Progenitor cell of endocrine pancreas (in vitro differentiated cells): ENCODE results near the gene XNDC1N. TPM values are rescaled to one million over a fixed set of nuclear protein-coding genes. Genes with fewer than 3 reads are reported as not detected.

Experiments
- DNase-seq: peaks from one replicate; pipeline ENCODE4 v3.0.0; 2021; ENCODE audit warnings: low spot score; ENCODE audit not compliant: unreplicated experiment
- H3K27ac Mint-ChIP-seq: 2 replicates; pipeline ENCODE4 v1.8.0; 2021; ENCODE audit warnings: mild to moderate bottlenecking, moderate library complexity, mixed read lengths
- H3K27me3 Mint-ChIP-seq: 2 replicates; pipeline ENCODE4 v1.8.0; 2021; ENCODE audit warnings: mixed read lengths
- H3K36me3 Mint-ChIP-seq: 2 replicates; pipeline ENCODE4 v1.8.0; 2022; ENCODE audit warnings: mixed read lengths; ENCODE audit not compliant: insufficient read depth
- H3K4me1 Mint-ChIP-seq: 2 replicates; pipeline ENCODE4 v1.8.0; 2021; ENCODE audit warnings: low read depth, mixed read lengths
- H3K4me3 Mint-ChIP-seq: 2 replicates; pipeline ENCODE4 v1.8.0; 2021; ENCODE audit warnings: low read depth, mild to moderate bottlenecking, moderate library complexity, mixed read lengths
- H3K9me3 Mint-ChIP-seq: 2 replicates; pipeline ENCODE4 v1.8.0; 2021; ENCODE audit warnings: low read depth, mixed read lengths
- long read RNA-seq: library from polyadenylated mRNA; unstranded; transcript quantifications from one replicate; pipeline ENCODE4 v2.0.0, GENCODE V29; 2020
- total RNA-seq: library from RNA; stranded (reverse); gene quantifications from 2 replicates; pipeline ENCODE4 v1.2.1, GENCODE V29; 2021
- TF ChIP-seq, protein P1 (sequence below): fragments of 200-600 bp; sonication (generic); IDR thresholded peaks from one replicate; pipeline ENCODE4 v1.5.0; 2021; ENCODE audit warnings: antibody characterized with exemption, mild to moderate bottlenecking; ENCODE audit not compliant: unreplicated experiment

Gene XNDC1N, protein sequence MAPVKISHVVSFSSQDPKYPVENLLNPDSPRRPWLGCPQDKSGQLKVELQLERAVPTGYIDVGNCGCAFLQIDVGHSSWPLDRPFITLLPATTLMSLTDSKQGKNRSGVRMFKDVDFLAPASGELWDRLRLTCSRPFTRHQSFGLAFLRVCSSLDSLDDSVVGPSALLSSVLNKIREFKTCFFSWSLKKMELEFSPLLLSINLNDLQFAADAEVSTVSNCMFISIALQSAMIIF
- 12.3 and 13.9 TPM in 2 replicates for total RNA-seq
- long read RNA-seq, partial matches to known transcripts = 0 of 18 reads
- long read RNA-seq, other reads (novel, unspliced or antisense) = 18 of 18 reads

DNA sequence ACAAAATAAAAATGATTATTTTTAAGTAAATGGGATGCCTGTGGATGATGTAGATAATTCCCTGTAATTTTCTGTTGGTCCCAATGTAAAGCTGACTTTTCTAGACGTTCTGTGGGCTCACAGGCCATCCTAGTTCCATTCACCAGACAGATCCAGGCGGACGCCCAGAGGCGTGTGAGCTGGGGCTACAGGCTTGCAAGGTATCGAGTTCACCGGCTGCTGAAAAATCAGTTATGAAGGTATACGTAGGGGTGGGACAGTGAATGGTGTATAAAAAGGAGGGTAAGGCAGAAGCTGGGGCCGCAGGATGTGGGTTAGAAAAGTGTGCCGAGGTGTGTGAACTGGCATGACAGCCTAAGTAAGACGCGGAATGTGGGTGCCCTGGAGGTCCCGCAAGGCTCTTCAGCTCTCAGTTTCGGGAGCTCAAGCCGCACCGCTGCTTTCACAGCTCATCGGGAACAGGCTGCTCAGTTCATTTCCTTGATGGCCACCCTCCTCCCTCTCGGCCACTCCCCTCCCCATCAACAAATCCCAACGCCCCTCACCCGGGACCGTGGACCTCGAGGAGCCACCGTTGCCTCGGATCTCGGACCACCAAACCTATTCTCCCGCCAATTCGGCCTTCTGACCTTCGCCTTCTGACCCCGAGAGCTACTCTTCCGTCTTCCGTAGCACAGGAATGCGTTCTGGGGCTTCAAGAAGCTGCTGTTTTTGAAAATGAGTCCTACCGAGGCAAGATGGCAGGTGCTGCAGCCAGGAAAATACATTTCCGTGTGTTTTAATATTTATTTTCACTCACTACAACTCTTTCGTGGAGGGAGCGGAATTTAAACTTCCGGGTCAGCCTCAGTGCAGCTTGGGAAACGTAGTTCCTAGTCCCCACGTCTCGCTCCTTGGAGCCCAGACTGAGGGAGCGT lies at the start of gene XNDC1N:
XNDC1N (minus strand) TSS at position 775 of the 917 bp plus-strand sequence. CDS start 5,241 bp downstream, outside the sequence.
- H3K27ac Mint-ChIP-seq = peak within 1 kb of the TSS; percentile 99
- H3K36me3 Mint-ChIP-seq = peaks cover 2% of the 10 kb centered on the region
- H3K4me1 Mint-ChIP-seq = peaks cover 22% of the 10 kb centered on the region
- TF ChIP-seq, protein P1, sequence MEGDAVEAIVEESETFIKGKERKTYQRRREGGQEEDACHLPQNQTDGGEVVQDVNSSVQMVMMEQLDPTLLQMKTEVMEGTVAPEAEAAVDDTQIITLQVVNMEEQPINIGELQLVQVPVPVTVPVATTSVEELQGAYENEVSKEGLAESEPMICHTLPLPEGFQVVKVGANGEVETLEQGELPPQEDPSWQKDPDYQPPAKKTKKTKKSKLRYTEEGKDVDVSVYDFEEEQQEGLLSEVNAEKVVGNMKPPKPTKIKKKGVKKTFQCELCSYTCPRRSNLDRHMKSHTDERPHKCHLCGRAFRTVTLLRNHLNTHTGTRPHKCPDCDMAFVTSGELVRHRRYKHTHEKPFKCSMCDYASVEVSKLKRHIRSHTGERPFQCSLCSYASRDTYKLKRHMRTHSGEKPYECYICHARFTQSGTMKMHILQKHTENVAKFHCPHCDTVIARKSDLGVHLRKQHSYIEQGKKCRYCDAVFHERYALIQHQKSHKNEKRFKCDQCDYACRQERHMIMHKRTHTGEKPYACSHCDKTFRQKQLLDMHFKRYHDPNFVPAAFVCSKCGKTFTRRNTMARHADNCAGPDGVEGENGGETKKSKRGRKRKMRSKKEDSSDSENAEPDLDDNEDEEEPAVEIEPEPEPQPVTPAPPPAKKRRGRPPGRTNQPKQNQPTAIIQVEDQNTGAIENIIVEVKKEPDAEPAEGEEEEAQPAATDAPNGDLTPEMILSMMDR = no peak
- DNase-seq = peak; percentile 16
- H3K27me3 Mint-ChIP-seq = no peaks in the 10 kb centered on the region
- no peaks in the 10 kb centered on the region for H3K9me3 Mint-ChIP-seq
- peak within 1 kb of the TSS; percentile 97 for H3K4me3 Mint-ChIP-seq

DNA sequence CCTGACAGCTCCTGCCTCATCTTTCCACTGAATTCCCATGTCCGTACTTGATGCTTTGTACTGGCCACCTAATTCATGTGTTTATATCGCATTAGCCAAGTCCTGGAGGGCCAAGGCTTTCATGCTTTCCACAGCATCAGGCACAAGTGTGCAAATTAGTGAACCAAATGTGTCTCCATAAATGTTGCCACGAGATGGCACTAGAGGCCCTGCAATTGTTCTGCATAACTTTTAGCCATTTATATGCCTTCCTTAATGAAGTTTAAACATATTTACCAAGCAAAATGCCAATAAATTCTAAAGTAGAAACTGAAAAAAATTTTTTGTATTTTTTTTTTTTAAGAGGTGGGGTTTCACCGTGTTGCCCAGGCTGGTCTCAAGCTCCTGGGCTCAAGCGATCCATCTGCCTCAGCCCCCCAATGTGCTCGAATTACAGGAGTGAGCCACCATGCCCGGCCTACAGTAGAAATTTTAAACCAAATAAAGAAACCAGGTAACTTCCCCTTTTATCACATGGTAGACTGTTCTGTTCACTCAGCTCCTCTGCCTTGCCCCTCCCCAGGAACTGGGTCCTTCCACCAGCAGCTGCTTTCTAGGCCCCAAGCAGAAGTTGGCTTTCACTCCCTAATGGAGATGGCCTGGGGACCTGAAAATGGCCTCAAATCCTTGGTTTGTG lies 49.5 kb upstream of the XNDC1N start:
- Mint-ChIP-seq H3K36me3 (peaks cover 11% of the 10 kb centered on the region), H3K27me3 (no peaks in the 10 kb centered on the region), H3K4me1 (no peaks in the 10 kb centered on the region), H3K27ac (no peak overlapping the region), H3K9me3 (no peaks in the 10 kb centered on the region), H3K4me3 (no peak overlapping the region)
- TF ChIP-seq, protein P1 = peak; percentile 66
- no peak for DNase-seq

DNA sequence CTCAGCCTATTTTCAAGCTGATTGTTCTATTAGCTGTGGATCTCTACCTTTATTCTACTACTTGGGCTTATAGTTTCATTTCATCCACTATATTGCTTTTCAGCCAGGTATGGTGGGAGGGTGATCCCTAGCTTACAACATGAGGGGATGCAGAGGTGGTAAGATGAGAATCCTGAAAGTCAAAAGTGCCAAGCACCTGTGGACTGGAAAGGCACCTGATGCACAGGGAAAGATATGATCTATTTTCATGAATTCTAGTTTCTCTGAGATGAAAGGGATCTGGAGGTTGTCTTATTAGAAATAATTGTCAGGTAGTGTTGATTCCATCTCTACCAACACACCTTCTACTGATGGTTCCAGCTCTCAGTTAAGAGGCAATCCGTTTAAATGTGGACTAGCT lies 48.7 kb upstream of the XNDC1N start:
- TF ChIP-seq, protein P1 = no peak
- Mint-ChIP-seq H3K4me1 (no peaks in the 10 kb centered on the region), H3K4me3 (no peak overlapping the region), H3K36me3 (peaks cover 10% of the 10 kb centered on the region), H3K27me3 (no peaks in the 10 kb centered on the region), H3K9me3 (no peaks in the 10 kb centered on the region), H3K27ac (no peak overlapping the region)
- no peak for DNase-seq

DNA sequence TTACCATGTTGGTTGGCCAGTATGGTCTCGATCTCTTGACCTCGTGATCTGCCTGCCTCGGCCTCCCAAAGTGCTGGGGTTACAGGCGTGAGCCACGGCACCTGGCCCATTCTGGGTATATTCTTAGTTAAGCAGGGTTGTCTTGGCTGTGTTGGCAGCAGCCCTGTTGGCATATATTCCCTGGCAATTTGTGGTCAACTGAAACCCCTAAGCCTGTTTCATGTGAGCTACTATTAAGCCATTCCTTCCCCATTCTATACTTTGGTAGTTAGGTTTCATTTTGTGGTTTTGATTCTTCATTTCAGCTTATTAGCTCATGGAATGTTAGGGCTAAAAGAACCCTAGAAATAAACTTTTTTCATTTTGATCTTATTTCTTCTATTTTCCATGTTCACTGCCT lies 48.2 kb upstream of the XNDC1N start:
- no peak overlapping the region for H3K27ac Mint-ChIP-seq
- H3K27me3 Mint-ChIP-seq = no peaks in the 10 kb centered on the region
- DNase-seq = no peak

More for the DNA sequence above, 48.2 kb upstream of the XNDC1N start:
- Mint-ChIP-seq H3K36me3 (peaks cover 13% of the 10 kb centered on the region), H3K4me1 (no peaks in the 10 kb centered on the region), H3K9me3 (no peaks in the 10 kb centered on the region), H3K4me3 (no peak overlapping the region)
- TF ChIP-seq, protein P1 = no peak
